HG02840 (cell line): ENCODE data around the gene MAST1.
A peak's percentile ranks its signal among the peaks of the same experiment; 100 is the strongest.
"Not testable (repeated sequence)": the region's sequence is repeated elsewhere in the genome, so short reads cannot be mapped to it uniquely, and the experiment has no call there.

ENCODE experiments used
- ATAC-seq: cut with Tn5 transposase; IDR thresholded peaks from one replicate; pipeline ENCODE4 v1.9.1; 2021; ENCODE audit warnings: mild to moderate bottlenecking, moderate library complexity, moderate number of reproducible peaks; ENCODE audit not compliant: unreplicated experiment, low FRiP score

The MAST1 gene

DNA sequence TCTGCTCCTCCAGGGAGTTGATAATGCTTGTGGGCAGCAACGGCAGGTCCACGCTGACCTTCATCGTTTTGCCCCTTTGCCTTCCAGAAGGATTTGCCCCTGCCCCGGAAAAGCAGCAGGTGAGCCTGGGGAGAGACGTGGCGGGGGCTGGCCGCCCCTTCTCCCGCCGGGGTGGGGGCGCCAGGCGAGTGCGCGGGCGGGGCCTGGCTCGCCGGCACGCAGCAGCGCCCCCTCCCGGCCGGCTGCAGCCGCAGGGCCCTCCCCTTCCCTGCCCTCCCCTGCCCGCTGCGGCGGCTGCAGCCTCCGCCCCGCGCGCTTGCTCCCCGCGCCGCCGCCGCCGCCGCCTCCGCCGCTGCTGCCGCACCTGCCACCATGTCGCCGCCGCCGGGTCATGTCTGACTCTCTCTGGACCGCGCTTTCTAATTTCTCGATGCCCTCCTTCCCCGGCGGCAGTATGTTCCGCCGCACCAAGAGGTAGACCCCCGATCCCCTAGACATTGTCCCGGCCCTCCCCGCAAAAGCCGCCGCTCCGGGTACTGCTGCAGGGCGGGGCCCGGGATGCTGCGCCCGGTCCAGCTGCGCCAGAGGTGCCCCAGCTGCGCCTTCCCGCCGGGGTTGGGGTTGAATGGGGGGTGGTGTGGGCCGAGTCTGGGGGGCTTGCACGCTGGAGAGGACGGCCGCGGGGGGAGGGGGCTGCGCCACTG, at the start of gene MAST1:
Gene MAST1 (plus strand): TSS at position 334 of the 704 bp plus-strand sequence. CDS start 58 bp downstream, at position 392.
- no peak for ATAC-seq

DNA sequence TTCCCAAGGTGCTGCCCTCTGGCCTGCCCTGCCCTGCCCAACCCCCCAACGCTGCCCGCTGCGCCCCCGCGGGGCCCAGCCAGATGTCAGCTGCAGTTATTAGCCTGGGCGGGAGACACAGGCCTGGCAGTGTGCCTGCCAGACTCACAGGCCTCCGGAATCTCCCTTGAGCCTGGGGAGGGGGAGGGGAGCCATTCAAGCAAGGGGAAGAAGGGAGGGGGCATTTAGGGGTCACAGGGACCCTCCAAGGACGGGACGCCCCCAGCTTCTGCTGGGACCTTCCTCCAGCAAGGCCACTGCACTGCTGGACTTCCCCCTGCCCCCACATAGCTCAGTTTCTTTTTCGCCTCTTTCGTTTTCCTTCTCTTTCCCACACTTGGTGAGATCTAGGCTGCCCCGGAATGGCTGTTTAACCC, 49.6 kb upstream of the MAST1 start:
- no peak for ATAC-seq

DNA sequence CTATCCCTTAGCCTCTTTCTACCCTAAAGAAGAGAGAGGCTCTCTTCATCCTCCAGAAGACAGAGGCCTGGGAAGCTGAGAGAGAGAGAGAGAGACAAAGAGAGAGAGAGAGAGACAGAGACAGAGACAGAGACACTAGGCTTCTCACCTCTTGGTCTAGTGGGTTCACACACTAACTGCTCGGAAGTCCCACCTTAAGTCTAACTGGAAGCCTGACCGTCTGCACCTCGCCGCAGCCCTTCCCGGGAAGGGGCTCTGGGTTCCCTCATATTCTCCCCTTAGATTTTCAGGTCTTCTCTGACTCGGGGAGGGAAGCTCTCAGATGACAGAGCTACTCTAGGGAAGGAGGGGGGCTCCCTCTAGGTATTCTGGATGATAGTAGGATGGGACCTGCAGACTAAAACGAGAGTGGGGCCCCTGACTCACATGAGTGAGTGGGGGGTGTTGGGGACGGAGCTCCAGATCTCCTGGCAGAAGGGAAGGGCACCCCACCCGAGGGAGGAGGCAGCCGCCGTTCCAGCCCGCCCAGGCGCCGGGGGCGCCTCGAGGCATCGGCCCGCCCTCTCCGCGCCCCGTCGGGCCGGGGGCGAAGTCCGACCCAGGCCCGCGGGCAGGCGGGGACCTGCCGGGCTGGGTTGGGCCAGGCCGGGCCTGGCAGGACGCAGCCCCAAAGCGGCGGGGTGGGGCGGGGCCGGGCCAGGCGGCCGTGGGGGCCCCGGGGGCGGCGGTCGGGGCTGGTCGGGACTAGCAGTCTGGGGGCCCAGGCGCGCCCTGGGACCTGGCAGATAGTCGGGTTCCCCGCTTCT, 49.0 kb upstream of the MAST1 start:
- no peak for ATAC-seq

DNA sequence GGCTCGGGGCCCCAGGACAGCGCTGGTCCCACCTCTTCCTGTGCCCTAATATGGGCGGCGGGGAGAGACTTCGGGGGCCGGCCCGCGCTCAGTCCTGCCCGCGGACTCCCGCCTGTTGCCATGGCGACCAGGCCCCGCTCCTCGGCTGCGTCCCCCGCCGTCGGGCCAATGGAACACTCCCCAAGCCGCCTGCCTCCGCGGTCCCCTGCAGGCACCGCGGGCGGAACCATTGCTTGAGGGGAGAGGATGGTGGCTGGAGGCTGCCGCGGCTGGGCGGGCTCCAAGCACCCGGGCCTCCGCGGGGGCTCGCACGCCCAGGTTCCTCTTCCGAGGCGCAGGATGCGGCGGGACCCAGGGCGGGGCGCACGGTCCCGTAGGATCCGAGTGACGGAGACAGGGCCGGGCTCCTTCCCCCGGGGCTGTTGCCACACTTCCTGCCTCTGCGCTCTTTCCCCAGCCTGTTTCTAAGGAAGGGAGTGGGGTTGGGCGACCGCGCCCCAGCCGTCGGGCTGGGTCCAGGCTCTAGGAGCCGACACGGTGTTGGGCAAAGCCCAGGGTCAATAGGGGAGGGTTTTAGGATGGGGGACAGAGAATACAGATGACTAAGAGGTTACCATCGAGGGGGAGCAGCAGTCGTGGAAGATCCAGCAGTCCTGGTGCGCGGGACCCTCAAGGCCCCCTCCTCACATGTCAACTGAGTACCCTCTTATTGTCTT, 48.3 kb upstream of the MAST1 start:
- peak; percentile 33 for ATAC-seq

DNA sequence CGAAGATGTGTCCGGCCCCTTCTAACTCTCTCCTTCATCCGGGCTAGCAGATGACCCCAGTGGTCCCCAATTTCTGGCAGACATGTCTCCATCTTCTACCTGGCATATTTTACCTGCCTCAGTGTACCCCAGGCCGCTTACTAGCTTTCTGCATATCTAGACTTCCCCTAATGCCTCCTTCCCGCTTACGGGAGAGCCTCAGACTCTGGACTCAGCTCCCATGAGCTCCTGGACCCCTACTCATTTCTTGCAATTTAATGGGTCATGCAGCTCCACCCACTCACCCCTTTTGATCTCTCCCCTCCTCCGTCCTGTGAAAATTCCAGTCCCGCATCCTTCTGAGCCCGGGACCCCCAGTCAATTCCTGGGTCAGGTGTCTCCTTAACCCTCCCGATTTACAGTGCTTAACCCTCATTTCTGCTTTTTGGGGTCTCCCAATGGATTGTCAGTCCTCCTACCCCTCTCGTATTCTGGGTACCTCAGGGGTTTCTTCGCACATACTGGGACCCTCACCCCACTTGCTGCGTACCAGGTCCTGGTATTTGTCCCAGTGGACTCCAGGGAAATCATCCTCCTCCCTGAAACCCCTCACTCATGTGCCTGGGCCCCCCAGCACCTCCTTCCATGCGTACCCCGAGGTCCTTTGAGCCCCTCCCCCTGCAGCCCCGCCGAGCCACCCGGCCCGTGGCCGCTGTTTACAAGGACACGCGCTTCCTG, 47.5 kb upstream of the MAST1 start:
- ATAC-seq, result no peak

DNA sequence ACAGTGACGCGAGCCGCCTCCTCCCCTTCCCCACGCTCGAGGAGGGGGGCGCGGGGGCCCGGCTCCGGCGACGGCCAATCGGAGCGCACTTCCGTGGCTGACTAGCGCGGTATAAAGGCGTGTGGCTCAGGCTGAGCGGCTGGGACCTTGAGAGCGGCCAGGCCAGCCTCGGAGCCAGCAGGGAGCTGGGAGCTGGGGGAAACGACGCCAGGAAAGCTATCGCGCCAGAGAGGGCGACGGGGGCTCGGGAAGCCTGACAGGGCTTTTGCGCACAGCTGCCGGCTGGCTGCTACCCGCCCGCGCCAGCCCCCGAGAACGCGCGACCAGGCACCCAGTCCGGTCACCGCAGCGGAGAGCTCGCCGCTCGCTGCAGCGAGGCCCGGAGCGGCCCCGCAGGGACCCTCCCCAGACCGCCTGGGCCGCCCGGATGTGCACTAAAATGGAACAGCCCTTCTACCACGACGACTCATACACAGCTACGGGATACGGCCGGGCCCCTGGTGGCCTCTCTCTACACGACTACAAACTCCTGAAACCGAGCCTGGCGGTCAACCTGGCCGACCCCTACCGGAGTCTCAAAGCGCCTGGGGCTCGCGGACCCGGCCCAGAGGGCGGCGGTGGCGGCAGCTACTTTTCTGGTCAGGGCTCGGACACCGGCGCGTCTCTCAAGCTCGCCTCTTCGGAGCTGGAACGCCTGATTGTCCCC, 46.8 kb upstream of the MAST1 start, which contains the start of gene JUNB:
Gene JUNB (plus strand): TSS at position 142 of the 706 bp plus-strand sequence. CDS start 286 bp downstream, at position 428.
- peak; percentile 30 for ATAC-seq

DNA sequence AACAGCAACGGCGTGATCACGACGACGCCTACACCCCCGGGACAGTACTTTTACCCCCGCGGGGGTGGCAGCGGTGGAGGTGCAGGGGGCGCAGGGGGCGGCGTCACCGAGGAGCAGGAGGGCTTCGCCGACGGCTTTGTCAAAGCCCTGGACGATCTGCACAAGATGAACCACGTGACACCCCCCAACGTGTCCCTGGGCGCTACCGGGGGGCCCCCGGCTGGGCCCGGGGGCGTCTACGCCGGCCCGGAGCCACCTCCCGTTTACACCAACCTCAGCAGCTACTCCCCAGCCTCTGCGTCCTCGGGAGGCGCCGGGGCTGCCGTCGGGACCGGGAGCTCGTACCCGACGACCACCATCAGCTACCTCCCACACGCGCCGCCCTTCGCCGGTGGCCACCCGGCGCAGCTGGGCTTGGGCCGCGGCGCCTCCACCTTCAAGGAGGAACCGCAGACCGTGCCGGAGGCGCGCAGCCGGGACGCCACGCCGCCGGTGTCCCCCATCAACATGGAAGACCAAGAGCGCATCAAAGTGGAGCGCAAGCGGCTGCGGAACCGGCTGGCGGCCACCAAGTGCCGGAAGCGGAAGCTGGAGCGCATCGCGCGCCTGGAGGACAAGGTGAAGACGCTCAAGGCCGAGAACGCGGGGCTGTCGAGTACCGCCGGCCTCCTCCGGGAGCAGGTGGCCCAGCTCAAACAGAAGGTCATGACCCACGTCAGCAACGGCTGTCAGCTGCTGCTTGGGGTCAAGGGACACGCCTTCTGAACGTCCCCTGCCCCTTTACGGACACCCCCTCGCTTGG, 46.1 kb upstream of the MAST1 start:
- ATAC-seq, result no peak

DNA sequence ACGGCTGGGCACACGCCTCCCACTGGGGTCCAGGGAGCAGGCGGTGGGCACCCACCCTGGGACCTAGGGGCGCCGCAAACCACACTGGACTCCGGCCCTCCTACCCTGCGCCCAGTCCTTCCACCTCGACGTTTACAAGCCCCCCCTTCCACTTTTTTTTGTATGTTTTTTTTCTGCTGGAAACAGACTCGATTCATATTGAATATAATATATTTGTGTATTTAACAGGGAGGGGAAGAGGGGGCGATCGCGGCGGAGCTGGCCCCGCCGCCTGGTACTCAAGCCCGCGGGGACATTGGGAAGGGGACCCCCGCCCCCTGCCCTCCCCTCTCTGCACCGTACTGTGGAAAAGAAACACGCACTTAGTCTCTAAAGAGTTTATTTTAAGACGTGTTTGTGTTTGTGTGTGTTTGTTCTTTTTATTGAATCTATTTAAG, 45.4 kb upstream of the MAST1 start:
- ATAC-seq, result no peak

DNA sequence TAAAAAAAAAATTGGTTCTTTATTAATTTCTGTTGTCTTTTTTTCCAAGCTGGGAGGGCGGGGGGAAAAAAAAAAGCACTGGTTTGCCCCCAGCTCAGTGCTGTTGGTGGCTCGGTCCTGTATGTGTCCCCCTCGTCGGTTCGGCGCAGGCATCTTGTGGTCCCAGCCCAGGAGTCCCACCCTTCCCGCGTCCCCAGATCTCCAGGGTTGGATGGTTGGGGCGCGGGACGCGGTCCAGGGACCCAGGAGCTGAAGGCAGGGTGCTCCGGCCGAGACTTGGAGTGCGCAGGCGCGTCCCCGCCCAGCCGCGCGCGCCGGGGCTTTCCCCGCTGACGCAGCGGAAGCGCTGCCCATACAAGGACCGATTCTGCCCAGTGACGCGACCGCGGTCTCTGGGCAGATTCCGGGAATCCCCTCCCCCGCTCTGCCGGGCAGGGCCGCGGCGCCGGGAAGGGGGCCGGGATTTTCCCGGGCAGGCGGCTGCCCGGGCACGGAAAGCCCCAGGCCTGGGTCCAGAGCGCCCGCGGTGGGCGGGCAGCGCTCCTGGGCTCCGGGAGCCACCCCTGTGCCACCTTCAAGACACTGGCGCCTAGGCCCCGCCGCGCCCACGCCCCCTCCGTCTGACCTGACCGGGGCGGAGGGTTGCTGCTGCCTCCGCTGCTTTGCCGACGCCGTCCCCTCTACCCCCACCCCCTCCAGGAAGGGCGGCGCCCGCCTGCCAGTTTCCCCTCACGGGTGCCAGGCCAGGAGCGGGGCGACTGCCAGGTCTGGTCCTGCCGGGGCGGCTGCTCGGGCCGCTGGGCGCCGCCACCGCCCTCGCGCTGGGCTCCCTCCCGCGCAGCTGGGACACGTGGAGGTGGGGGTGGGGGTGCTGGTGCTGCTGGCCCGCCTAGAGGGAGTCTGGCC, 44.8 kb upstream of the MAST1 start:
- no peak for ATAC-seq

DNA sequence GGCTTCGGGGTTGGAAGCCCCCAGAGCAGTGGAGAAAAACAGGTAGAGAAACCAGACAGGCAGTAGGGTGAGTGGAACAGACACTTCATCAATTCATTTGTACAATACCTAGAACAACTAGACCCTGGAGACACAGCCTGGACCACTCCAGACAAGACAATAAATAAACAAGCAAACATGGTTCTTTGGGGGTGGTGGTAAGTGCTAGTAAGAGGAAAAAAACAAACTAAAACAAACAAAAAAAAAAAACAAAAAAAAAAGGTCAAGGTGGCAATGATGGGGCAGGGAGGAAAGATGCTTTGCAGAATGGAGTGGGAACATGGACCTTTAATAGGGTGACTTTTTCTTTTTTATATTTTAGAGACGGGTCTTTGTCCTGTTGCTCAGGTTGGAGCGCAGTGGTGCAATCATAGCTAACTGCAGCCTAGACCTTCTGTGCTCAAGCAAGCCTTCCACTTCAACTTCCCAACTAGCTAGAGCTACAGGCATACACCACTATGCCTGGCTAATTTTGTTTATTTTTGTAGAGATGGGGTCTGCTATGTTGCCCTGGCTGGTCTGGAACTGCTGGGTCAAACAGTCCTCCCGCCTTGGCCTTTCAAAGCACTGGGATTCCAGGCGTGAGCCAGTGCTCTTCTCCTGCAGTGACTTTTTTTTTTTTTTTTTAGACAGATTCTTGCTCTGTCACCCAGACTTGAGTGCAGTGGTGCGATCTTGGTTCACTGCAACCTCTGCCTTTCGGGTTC, 43.9 kb upstream of the MAST1 start:
- no peak for ATAC-seq

DNA sequence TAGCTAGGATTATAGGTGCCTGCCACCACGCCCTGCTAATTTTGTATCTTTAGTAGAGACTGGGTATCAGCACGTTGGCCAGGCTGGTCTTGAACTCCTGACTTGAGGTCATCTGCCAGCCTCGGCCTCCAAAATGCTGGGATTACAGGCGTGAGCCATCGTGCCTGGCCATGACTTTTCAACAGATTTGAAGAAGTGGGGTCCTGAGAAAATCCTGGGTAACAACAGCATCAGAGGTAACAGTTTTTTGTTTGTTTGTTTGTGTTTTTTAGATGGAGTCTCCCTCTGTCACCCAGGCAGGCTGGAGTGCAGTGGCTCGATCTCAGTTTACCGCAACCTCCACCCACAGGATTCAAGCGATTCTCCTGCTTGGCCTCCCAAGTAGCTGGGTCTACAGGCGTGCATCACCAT, 43.3 kb upstream of the MAST1 start:
- no peak for ATAC-seq

DNA sequence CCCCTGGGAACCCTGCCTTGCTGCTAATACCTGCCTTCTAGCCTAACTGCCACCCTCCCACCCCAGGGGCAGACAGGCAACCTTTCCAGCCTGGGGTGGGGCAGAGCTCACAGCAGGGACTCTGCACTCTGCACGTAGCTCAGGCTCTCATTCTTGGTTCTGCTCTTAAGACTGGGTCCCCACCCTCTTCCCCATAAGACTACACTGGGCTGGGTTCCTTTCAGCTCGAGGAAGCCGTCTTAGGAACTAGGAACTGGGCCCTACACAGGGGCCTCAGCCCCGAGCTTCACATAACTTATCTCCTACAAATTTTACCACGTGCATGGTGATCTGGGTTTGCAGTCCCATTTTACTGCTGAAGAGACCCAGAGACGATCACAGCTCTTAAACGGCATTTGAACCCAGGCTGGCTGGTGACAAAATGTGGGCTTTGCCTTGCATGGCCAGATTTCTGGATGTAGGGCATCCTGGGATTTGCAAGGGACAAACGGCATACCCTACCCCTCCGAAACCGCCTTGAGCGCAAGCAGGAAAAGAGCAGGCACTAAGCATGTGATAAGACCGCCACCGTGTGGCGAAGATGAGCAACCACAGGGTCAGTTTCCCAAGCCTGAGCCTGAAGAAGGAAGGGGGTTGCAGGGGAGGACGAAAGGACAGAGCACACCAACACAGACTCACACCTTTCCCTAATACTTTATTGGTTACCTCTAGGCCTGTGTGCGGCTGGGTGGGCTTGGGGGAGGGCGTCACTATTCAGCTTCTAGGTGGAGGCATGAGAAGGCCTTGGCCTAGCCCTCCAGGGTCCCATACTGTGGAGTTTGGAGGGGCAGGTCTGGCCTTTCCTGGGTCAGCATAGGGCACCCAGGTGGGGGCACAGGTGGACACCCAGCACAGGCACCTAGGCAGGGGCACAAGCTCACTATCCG, 41.9 kb upstream of the MAST1 start:
- no peak for ATAC-seq

DNA sequence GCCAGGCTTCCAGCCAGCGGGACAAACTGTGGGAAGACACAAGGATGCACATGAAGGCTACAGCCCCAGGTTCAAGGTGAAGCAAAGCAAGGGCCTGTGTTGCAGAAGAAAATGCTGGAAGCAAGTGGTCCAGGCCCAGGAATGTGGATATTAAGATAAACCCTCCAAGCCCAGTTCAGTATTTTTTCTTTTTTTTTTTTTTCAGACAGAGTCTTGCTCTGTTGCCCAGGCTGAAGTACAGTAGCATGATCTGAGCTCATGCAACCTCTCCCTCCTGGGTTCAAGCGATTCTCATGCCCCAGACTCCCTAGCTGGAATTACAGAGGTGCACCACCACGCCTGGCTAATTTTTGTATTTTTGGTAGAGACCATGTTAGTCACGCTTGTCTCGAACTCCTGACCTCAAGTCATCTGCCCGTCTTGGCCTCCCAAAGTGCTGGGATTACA, 41.2 kb upstream of the MAST1 start:
- no peak for ATAC-seq

DNA sequence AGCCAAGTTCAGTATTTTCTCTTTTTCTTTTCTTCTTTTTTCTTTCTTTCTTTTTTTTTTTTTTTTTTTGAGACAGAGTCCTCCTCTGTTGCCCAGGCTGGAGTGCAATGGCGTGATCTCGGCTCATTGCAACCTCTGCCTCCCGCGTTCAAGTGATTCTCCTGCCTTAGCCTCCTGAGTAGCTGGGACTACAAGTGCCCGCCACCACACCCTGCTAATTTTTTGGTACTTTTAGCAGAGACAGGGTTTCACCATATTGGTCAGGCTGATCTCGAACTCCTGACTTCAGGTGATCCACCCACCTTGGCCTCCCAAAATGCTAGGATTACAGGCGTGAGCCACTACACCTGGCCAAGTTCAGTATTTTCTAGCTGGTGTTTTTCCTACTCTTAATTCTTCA, 40.7 kb upstream of the MAST1 start:
- not testable (repeated sequence) for ATAC-seq

DNA sequence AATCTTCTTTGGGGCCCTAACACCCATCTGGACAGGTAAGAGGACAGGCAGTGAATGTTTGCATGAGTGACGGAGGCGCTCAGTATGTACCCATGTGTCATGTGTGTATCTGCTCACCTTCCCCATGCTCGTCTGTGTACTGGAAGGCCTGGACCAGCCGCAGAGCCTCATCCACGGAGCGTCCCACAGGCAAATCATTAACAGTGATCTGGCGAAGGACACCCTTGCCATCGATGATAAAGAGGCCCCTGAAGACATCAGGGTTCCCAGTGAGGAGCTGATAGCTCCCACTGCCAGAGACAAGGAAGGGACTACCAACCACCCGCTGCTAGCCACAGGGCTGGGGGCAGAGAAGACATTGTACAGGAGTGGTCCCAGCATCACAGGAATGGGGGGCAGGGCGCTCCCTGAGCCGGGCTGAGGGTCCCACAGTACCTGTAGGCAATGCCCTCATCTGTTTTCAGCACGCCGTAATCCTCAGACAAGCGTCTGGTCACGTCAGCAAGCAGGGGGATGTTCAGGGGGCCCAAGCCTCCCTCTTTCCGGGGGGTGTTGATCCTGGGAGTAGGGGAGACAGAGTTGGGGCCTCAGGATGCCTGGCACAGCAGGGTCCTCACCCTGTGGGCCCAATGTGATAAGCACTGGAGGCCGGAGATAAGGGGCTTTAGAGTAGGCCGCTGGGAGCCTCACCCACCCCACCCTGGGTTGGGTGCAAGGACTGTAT, 38.4 kb upstream of the MAST1 start:
- ATAC-seq, result no peak

DNA sequence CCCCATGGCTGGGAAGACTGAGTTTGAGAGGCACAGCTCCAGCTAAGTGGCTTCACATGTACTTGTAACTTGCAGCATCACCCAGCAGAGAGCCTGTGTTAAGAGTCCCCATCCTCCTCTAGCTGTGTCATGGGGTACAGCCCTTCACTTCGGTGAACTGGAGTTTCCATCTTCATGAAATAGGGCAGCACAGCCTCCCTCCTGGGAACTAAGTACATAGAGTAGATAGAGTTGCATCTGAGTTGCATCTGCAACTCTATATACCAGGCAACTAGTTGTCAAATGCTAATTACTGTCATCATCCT, 37.9 kb upstream of the MAST1 start:
- ATAC-seq, result no peak
